ENCODE results near the gene CNGB1. TPM values are rescaled to one million over a fixed set of nuclear protein-coding genes. Genes with fewer than 3 reads are reported as not detected.

CNGB1 gene
- total RNA-seq, 1 experiment from 2014 or later = not detected

GRCh38 chr16:57951204-57951960, 19.5 kb downstream of the CNGB1 start:
- Mint-ChIP-seq H3K27ac (no peak overlapping the region), H3K4me1 (peaks cover 6% of the 10 kb centered on the region; the same call in 1 of the 2 replicates), H3K9me3 (peaks cover 5% of the 10 kb centered on the region; the same call in 1 of the 2 replicates), H3K36me3 (no peaks in the 10 kb centered on the region), H3K4me3 (no peak overlapping the region), H3K27me3 (ENCODE audit: low read depth) (no peaks in the 10 kb centered on the region)
- no peak for TF ChIP-seq MLX (CRISPR knock-in tag; IDR thresholded peaks at IDR 0.05)
- no peak for TF ChIP-seq MXD4 (CRISPR knock-in tag; IDR thresholded peaks at IDR 0.05; ENCODE audit: borderline replicate concordance)
- no peak for TF ChIP-seq CREB1 (CRISPR knock-in tag; IDR thresholded peaks at IDR 0.05)
- TF ChIP-seq SMAD4 (CRISPR knock-in tag; IDR thresholded peaks at IDR 0.05) = no peak
- TF ChIP-seq IRF2 (CRISPR knock-in tag; IDR thresholded peaks at IDR 0.05; ENCODE audit: borderline replicate concordance, low read depth) = no peak
- no peak for TF ChIP-seq TEAD1 (CRISPR knock-in tag; IDR thresholded peaks at IDR 0.05)
- TF ChIP-seq MYBL2 (CRISPR knock-in tag; IDR thresholded peaks at IDR 0.05) = no peak
- POLR2A ChIA-PET = no interaction called here
- ATAC-seq = no peak
- DNase-seq (ENCODE audit: low spot score) = no peak
- CTCF ChIA-PET = no interaction called here

DNA sequence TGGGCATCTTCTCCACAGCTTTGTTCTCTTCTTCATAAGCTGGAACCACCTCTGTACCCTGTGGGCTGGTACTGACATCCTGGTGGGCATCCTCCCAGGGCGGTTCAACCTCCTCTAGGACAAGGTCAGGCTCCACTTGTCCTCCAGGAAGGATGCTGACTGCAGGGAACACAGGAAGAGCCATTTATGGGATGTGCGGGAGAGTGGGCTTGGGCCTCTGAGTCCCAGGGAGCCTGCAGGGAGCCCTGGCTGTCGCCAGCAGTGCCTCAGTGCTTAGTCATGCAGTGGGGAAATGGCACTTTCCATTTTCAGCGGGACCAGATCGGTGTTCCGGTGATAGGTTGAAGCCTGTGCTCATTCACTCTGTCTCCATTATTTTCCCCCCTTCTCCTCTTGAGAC, 20.5 kb downstream of the CNGB1 start:
- Mint-ChIP-seq H3K27me3 (ENCODE audit: low read depth) (no peaks in the 10 kb centered on the region), H3K4me1 (peaks cover 6% of the 10 kb centered on the region; the same call in 1 of the 2 replicates), H3K36me3 (no peaks in the 10 kb centered on the region), H3K9me3 (peaks cover 5% of the 10 kb centered on the region; the same call in 1 of the 2 replicates), H3K4me3 (no peak overlapping the region), H3K27ac (no peak overlapping the region)
- no peak for DNase-seq (ENCODE audit: low spot score)
- CTCF ChIA-PET = interaction anchor here (1.0 kb wide), 1 partner anchor 176 kb away, joined by 3 read pairs; no protein-coding TSS in a partner anchor
- TF ChIP-seq, protein P1, sequence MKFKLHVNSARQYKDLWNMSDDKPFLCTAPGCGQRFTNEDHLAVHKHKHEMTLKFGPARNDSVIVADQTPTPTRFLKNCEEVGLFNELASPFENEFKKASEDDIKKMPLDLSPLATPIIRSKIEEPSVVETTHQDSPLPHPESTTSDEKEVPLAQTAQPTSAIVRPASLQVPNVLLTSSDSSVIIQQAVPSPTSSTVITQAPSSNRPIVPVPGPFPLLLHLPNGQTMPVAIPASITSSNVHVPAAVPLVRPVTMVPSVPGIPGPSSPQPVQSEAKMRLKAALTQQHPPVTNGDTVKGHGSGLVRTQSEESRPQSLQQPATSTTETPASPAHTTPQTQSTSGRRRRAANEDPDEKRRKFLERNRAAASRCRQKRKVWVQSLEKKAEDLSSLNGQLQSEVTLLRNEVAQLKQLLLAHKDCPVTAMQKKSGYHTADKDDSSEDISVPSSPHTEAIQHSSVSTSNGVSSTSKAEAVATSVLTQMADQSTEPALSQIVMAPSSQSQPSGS (CRISPR knock-in tag; IDR thresholded peaks at IDR 0.05; ENCODE audit: borderline replicate concordance, low read depth) = no peak
- ATAC-seq = no peak
- POLR2A ChIA-PET = no interaction called here

DNA sequence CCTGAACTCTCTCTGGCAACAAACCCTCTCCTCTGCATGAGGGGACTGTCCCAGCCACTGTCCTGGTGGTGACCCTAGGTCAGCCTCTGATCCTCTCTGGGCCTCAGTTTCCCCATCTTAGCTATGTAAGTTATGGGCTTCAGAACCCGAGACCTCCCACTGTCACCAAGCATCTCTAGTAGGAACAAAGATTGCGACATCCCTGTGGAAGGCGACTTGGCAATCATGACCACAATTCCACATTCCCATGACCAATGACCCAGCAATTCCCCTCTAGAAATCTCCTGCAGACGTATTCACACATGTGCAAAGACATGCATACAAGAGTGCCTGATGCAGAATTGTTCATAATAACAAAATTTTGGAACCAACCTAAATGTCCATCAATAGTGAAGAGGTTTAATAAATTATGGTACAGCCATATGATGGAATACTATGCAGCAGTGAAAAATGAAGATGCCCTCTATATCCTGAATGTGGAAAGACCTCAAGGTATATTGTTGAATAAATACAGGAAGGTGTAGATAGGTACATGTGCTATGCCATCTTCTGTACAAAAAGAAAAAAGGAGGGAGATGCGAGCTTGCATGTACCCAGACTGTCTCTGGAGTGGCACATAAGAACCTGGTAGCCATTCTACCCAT, 21.2 kb downstream of the CNGB1 start:
- POLR2A ChIA-PET = interaction anchor here (0.6 kb wide), 1 partner anchor 82 kb away, joined by 7 read pairs; no protein-coding TSS in a partner anchor
- CTCF ChIA-PET = interaction anchor here (1.0 to 1.4 kb wide), 4 partner anchors 8 to 176 kb away, joined by 3 to 5 read pairs (median 3); no protein-coding TSS in a partner anchor
- H3K27ac Mint-ChIP-seq = no peak overlapping the region
- H3K4me1 Mint-ChIP-seq = peaks cover 6% of the 10 kb centered on the region; the same call in 1 of the 2 replicates
- DNase-seq (ENCODE audit: low spot score) (no peak), ATAC-seq (no peak)
- H3K4me3 Mint-ChIP-seq = no peak overlapping the region
- H3K9me3 Mint-ChIP-seq = peaks cover 5% of the 10 kb centered on the region; the same call in 1 of the 2 replicates
- no peaks in the 10 kb centered on the region for H3K36me3 Mint-ChIP-seq
- no peaks in the 10 kb centered on the region for H3K27me3 Mint-ChIP-seq (ENCODE audit: low read depth)
- TF ChIP-seq ZNF532 (CRISPR knock-in tag; IDR thresholded peaks at IDR 0.05; ENCODE audit: borderline replicate concordance) (no peak), CDX4 (CRISPR knock-in tag; IDR thresholded peaks at IDR 0.05; ENCODE audit: borderline replicate concordance) (no peak), ETV6 (CRISPR knock-in tag; IDR thresholded peaks at IDR 0.05) (no peak), NR3C1 (CRISPR knock-in tag; conservative IDR thresholded peaks at IDR 0.05; ENCODE audit: low read depth) (no peak), MXD4 (CRISPR knock-in tag; IDR thresholded peaks at IDR 0.05; ENCODE audit: borderline replicate concordance) (no peak), CBFB (CRISPR knock-in tag; IDR thresholded peaks at IDR 0.05; ENCODE audit: low read depth) (no peak)
- TF ChIP-seq, protein P2, sequence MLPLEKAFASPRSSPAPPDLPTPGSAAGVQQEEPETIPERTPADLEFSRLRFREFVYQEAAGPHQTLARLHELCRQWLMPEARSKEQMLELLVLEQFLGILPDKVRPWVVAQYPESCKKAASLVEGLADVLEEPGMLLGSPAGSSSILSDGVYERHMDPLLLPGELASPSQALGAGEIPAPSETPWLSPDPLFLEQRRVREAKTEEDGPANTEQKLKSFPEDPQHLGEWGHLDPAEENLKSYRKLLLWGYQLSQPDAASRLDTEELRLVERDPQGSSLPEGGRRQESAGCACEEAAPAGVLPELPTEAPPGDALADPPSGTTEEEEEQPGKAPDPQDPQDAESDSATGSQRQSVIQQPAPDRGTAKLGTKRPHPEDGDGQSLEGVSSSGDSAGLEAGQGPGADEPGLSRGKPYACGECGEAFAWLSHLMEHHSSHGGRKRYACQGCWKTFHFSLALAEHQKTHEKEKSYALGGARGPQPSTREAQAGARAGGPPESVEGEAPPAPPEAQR (CRISPR knock-in tag; IDR thresholded peaks at IDR 0.05) = no peak
- TF ChIP-seq, protein P3, sequence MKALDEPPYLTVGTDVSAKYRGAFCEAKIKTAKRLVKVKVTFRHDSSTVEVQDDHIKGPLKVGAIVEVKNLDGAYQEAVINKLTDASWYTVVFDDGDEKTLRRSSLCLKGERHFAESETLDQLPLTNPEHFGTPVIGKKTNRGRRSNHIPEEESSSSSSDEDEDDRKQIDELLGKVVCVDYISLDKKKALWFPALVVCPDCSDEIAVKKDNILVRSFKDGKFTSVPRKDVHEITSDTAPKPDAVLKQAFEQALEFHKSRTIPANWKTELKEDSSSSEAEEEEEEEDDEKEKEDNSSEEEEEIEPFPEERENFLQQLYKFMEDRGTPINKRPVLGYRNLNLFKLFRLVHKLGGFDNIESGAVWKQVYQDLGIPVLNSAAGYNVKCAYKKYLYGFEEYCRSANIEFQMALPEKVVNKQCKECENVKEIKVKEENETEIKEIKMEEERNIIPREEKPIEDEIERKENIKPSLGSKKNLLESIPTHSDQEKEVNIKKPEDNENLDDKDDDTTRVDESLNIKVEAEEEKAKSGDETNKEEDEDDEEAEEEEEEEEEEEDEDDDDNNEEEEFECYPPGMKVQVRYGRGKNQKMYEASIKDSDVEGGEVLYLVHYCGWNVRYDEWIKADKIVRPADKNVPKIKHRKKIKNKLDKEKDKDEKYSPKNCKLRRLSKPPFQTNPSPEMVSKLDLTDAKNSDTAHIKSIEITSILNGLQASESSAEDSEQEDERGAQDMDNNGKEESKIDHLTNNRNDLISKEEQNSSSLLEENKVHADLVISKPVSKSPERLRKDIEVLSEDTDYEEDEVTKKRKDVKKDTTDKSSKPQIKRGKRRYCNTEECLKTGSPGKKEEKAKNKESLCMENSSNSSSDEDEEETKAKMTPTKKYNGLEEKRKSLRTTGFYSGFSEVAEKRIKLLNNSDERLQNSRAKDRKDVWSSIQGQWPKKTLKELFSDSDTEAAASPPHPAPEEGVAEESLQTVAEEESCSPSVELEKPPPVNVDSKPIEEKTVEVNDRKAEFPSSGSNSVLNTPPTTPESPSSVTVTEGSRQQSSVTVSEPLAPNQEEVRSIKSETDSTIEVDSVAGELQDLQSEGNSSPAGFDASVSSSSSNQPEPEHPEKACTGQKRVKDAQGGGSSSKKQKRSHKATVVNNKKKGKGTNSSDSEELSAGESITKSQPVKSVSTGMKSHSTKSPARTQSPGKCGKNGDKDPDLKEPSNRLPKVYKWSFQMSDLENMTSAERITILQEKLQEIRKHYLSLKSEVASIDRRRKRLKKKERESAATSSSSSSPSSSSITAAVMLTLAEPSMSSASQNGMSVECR (CRISPR knock-in tag; IDR thresholded peaks at IDR 0.05; ENCODE audit: borderline replicate concordance) = no peak

All from WTC11 (cell line).